ENCODE data around the gene TLCD3B. TPM values are rescaled to one million over a fixed set of nuclear protein-coding genes. Genes with fewer than 3 reads are reported as not detected.
"Not testable (repeated sequence)": the region's sequence is repeated elsewhere in the genome, so short reads cannot be mapped to it uniquely, and the experiment has no call there.

TLCD3B gene
- polyA plus RNA-seq, 4 donors: 0.73 to 1.5 (median 1.0) TPM

DNA sequence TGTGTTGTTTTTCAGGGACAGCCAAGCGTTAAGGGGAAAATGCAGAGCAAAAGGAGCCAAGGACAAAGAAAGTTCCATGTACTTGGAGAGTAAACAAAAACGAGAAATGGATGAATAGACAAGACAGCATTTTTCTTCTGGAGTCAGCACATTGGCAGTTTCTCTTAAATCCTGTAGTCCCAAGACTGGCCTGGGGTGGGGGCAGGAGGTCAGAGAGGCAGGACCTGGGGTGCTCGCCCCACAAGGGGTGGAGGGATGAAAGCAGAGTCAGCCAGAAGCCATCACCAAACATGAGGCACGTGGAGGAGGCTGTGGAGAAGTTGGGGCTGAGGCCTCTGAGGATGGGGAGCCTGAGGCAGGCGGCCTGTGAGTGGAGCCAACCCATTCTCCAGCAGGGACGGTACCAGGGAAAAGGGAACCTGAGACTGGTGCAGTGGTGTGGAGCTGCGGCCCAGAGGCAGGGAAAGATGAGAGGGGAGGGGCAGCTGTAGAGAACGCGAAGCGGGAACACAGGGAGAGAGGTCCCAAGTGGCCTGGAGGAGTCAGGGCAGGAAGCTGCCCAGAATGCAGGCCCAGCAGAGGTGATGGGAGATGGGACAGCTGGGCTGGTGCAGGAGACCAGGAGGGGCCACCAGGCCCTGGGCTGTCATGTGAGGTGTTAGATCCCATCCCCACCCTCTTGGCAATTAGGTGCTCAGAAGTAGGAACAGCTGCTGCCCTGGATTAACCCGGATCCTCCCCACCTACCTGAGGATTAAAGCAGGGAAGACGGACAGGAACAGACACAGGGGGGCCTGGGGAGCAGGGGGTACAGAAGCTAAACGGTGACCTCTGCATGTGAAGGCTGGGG, 3.3 kb downstream of the TLCD3B start:
- no peak for DNase-seq (ENCODE audit: low read depth in 4 of 4, low spot score in 3 of 4)

DNA sequence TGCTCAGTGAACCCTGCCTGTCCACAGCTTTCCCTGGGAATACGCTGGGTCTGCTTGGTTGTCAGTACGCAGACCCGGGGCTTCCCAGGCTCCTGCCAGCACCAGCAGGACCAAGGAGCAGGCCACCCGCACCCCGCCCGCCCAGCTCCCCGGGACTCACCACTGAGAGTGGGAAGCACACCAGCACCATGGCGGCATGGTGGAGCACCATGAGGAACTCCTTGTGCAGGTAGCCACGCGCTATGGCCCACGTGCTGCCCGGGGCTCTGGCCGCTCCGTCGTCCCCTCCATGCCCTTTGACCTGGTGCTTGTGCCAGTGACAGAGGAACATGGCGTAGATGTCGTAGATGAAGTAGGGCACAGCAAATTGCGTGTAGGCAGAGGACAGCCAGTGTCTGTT, 4.6 kb downstream of the TLCD3B start:
- DNase-seq (ENCODE audit: low read depth in 4 of 4, low spot score in 3 of 4): no peak

DNA sequence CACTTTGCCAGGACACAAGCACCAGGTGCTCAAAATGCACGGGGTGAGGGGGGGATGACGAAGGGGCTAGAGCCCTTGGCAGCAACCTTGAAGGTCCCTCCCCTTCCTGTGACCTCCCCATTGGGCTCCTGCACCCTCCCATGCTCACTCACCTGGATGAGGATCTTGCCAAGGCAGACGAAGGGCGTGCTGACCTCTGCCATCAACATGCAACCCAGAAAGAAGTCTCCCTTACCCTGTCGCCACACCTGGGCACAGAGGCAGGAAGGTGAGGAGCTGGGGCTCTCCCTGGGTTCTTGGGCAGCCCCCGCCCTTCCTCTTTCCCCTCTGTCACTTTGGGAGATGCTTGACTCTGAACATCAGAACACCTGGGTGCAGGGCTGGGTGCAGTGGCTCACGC, 5.5 kb downstream of the TLCD3B start:
- no peak for DNase-seq (ENCODE audit: low read depth in 4 of 4, low spot score in 3 of 4)

DNA sequence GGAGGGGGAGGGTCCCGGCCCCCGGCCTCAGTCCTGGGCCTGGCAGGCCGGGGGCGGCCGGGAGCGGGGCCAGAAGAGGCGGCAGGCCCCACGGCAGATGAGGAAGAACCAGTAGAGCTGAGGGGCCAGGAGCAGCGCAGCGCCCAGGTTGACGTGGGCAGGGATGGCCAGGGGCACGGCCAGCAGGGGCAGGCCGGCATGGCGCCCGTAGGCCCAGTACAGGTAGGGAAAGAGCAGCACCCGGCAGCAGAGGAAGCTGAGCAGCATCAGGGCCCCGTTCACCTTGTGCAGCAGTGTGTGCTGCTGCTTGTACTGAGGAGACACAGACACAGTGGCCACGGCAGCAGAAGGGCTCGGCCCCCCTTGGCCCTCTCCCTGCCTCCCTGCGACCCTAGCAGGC, 5.9 kb downstream of the TLCD3B start:
- no peak for DNase-seq (ENCODE audit: low read depth in 4 of 4, low spot score in 3 of 4)

DNA sequence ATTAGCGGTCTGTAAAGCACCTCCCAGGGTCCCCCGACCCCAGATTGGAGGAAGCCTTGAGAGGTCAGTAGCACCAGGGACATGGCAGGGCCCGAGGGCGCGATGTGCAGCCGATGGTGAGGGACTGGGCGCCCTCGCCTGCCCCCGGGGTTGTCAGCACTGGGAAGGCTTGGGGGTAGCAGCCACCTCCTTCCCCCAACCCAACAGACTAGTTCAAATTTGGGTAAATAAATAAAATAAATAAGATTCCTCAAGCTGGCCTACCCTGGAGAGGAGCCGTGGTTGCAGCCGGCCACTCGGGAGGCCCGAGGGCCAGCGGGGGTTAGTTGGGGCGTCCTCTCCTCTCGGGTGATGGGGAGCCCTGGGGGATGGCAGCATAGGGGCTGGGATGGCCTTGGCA, 6.6 kb downstream of the TLCD3B start:
- DNase-seq (ENCODE audit: low read depth in 4 of 4, low spot score in 3 of 4): no peak

GRCh38 chr16:30023586-30023985, 7.5 kb downstream of the TLCD3B start:
- DNase-seq (ENCODE audit: low read depth in 4 of 4, low spot score in 3 of 4): no peak

GRCh38 chr16:30022887-30023286, 8.2 kb downstream of the TLCD3B start, which contains the start of gene C16orf92:
Gene C16orf92, plus strand, starts transcription at chr16:30023198. Its CDS starts 143 bp downstream, at chr16:30023341.
- DNase-seq (ENCODE audit: low read depth in 4 of 4, low spot score in 3 of 4): no peak

DNA sequence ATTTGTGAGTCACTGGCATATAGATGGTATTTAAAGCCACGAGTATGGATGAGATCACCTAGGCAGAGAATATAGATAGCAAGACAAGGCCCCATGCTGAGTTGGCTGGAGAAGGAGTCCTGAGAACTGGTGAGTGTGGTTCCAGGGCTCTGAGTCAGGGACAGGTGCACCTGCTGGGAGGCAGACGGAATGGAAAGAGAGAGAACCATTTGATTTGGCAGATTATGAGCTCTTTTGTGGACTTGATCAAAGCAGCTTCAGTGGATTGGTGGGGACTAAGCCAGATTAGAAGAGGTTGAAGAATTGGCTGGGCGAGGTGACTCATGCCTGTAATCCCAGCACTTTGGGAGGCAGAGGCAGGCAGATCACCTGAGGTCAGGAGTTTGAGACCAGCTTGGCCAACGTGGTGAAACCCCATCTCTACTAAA, 12.3 kb downstream of the TLCD3B start:
- no peak for DNase-seq (ENCODE audit: low read depth in 4 of 4, low spot score in 3 of 4)

- not testable (repeated sequence) for DNase-seq (ENCODE audit: low read depth in 4 of 4, low spot score in 3 of 4)
These were observed 13.1 kb downstream of the TLCD3B start for GRCh38 chr16:30017937-30018336.

DNA sequence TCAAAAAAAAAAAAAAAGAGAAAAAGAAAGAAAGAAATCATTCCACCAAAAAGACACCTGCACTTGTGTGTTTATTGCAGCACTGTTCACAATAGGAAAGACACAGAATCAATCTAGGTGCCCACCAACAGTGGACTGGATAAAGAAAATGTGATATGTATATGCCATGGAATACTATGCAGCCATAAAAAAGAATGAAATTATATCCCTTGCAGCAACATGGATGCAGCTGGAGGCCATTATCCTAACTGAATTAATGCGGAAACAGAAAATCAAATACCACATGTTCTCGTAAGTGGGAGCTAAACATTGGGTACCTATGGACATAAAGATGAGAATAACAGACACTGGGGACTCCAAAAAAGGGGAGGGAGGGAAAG, 13.8 kb downstream of the TLCD3B start:
- DNase-seq (ENCODE audit: low read depth in 4 of 4, low spot score in 3 of 4): no peak

GRCh38 chr16:30016555-30017276, 14.4 kb downstream of the TLCD3B start:
- no peak for DNase-seq (ENCODE audit: low read depth in 4 of 4, low spot score in 3 of 4)

DNA sequence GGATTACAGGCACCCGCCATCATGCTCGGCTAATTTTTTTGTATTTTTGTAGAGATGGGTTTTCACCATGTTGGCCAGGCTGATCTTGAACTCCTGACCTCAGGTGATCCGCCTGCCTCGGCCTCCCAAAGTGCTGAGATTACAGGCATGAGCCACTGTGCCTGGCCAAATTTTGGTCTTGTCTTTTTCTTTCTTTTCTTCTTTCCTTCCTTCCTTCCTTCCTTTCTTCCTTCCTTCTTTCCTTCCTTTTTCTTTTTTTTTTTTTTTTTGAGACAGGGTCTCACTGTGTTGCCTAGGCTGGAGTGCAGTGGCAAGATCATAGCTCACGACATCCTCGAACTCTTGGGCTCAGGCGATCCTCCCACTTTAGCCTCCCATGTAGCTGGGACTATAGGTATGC, 15.6 kb downstream of the TLCD3B start:
- DNase-seq (ENCODE audit: low read depth in 4 of 4, low spot score in 3 of 4): not testable (repeated sequence)

GRCh38 chr16:30012598-30012997, 18.5 kb downstream of the TLCD3B start:
- DNase-seq (ENCODE audit: low read depth in 4 of 4, low spot score in 3 of 4): not testable (repeated sequence)

GRCh38 chr16:30011714-30012504, 19.2 kb downstream of the TLCD3B start:
- no peak for DNase-seq (ENCODE audit: low read depth in 4 of 4, low spot score in 3 of 4)

DNA sequence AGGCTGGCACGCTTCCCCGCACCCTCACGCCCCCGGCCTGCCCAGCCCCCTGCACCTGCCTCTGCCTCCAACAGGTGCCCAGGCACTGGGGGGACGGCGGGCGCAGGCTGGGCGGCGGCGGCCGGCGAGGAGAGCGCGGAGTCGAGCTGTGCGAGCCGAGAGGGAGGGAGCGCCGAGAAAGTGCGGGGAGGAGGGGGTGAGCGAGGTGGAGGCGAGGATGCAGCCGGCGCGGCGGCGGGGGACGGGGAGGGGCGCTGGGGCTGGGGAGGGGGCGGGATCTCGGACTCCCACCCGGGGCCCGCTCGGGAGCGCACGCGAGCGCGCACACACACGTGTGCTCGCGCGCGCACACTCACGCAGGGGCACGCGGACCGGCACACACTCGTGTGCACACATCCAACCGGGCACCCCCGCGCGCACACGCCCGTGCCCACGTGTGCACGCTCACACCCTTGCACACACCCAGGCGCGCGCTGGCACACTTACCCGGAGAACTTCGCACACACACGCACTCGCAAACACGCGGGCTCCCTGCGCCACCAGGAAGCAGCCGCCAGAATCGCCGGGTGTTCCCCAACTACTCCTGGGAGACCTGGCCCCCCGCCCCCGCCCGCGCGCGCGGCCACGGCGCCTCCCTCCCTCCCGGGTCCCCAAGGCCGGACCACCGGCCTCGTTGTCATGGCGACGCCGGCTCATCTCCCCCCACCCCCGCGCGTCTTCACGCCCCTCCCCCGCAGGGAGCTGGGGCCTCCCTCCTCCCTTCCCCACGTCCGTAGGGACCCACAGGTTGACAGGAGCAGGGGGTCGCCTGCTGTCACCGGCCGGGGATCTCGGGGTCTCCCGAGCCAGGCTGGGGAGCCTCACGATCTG, 20.0 kb downstream of the TLCD3B start, which contains the start of gene DOC2A:
Gene DOC2A, minus strand, starts transcription at position 184 of the 870 bp plus-strand sequence. CDS start 805 bp downstream, outside the sequence.
- DNase-seq (ENCODE audit: low read depth in 4 of 4, low spot score in 3 of 4): no peak

GRCh38 chr16:30009990-30010843, 20.9 kb downstream of the TLCD3B start:
- no peak for DNase-seq (ENCODE audit: low read depth in 4 of 4, low spot score in 3 of 4)

GRCh38 chr16:30009085-30009862, 21.8 kb downstream of the TLCD3B start:
- DNase-seq (ENCODE audit: low read depth in 4 of 4, low spot score in 3 of 4): no peak

- no peak for DNase-seq (ENCODE audit: low read depth in 4 of 4, low spot score in 3 of 4)
These were observed 23.6 kb downstream of the TLCD3B start for GRCh38 chr16:30007378-30007895.

Data from left renal pelvis (tissue), 4 donors.